Measurements from ENCODE around the gene CELA3B.
"Not testable (repeated sequence)": the region's sequence is repeated elsewhere in the genome, so short reads cannot be mapped to it uniquely, and the experiment has no call there.

CELA3B gene

GRCh38 chr1:22014575-22015206 lies 37.9 kb downstream of the CELA3B start:
- DNase-seq: not testable (repeated sequence)

GRCh38 chr1:22018583-22019559 lies 42.0 kb downstream of the CELA3B start:
- DNase-seq: no peak

GRCh38 chr1:22021061-22021460 lies 44.2 kb downstream of the CELA3B start:
- DNase-seq: no peak

GRCh38 chr1:22024485-22025367 lies 47.9 kb downstream of the CELA3B start:
- DNase-seq: peak; percentile 47

- peak; percentile 91 for DNase-seq
These were observed 48.7 kb downstream of the CELA3B start for GRCh38 chr1:22025368-22026155.

- no peak for DNase-seq
These were observed 50.1 kb downstream of the CELA3B start for GRCh38 chr1:22026924-22027289.

GRCh38 chr1:22030057-22030456 lies 53.2 kb downstream of the CELA3B start:
- DNase-seq: no peak

- DNase-seq: no peak
These were observed 53.7 kb downstream of the CELA3B start for GRCh38 chr1:22030473-22030872.

- DNase-seq: no peak
These were observed 54.6 kb downstream of the CELA3B start for GRCh38 chr1:22031214-22031962.

GRCh38 chr1:22034834-22035233 lies 58.0 kb downstream of the CELA3B start:
- DNase-seq: not testable (repeated sequence)

GRCh38 chr1:22037520-22037919 lies 60.7 kb downstream of the CELA3B start:
- DNase-seq: no peak

GRCh38 chr1:22038036-22038435 lies 61.2 kb downstream of the CELA3B start:
- DNase-seq: peak; percentile 21
